T-helper 1 cell treated with Interleukin-12 subunit alpha and Interleukin-12 subunit beta and Interleukin-4 antibody, amounts not matched to agents 30 μg/mL and 1 μg/mL, for 36 hours (primary cell): ENCODE measurements around the gene MPC1.

ENCODE experiments used
- H3K27ac Mint-ChIP-seq: one replicate; pipeline ENCODE4 v1.8.0; 2021; ENCODE audit warnings: mild to moderate bottlenecking, mixed read lengths
- H3K27me3 Mint-ChIP-seq: one replicate; pipeline ENCODE4 v1.8.0; 2021; ENCODE audit warnings: low read depth, mixed read lengths
- H3K36me3 Mint-ChIP-seq: one replicate; pipeline ENCODE4 v1.8.0; 2021; ENCODE audit warnings: low read depth, mixed read lengths
- H3K4me1 Mint-ChIP-seq: one replicate; pipeline ENCODE4 v1.8.0; 2021; ENCODE audit warnings: low read depth, mixed read lengths
- H3K4me3 Mint-ChIP-seq: one replicate; pipeline ENCODE4 v1.8.0; 2021; ENCODE audit warnings: mild to moderate bottlenecking, moderate library complexity, mixed read lengths
- H3K9me3 Mint-ChIP-seq: one replicate; pipeline ENCODE4 v1.8.0; 2021; ENCODE audit warnings: mixed read lengths

MPC1 gene

DNA sequence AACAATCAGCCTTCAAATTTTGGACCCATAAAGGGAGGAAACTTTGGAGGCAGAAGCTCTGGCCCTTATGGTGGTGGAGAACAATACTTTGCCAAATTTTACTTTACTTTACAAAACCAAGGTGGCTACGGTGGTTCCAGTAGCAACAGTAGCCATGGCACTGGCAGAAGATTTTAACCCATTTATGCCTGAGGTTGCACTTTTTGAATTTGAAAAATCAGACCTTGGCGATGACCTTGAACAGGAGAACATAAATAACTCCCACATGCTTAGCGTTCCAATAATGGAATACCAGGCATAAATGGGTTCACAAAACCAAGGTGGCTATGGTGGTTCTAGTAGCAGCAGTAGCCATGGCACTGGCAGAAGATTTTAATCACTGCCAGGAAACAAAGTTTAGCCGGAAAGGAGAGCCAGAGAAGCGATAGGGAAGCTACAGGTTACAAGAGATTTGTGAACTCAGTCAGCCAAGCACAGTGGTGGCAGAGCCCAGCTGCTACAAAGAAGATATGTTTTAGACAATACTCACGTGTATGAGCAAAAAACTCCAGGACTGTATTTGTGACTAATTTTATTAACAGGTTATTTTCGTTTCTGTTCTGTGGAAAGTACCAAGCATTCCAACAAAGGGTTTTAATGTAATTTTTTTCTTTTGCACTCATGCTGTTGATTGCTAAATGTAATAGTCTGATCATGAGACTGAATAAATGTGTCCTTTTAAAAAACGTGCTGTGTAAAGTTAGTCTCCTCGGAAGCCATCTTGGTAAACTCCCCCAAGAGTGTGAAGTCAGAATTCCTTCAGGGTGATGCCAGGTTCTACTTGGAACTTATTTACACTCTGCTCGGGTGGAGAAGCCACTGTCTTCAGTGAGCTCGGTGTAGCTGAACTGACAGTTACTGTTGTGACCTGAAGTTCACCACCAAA lies 47.1 kb downstream of the MPC1 start:
- Mint-ChIP-seq H3K4me1 (peaks cover 33% of the 10 kb centered on the region), H3K27ac (no peak overlapping the region), H3K4me3 (no peak overlapping the region), H3K36me3 (peaks cover 37% of the 10 kb centered on the region), H3K27me3 (no peaks in the 10 kb centered on the region), H3K9me3 (no peaks in the 10 kb centered on the region)

DNA sequence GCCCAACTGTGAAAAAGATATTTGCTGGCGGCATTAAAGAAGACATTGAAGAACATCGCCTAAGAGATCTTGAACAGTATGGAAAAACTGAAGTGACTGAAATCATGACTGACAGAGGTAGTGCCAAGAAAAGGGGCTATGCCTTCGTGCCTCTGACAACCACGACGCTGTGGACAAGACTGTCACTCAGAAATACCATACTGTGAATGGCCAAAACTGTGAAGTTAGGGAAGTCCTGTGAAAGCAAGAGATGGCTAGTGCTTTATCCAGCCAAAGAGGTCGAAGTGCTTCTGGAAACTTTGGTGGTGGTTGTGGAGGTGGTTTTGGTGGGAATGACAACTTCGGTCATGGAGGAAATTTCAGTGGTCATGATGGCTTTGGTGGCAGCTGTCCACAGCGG lies 47.9 kb downstream of the MPC1 start:
- Mint-ChIP-seq H3K27me3 (no peaks in the 10 kb centered on the region), H3K36me3 (peaks cover 37% of the 10 kb centered on the region), H3K4me1 (peaks cover 33% of the 10 kb centered on the region), H3K9me3 (no peaks in the 10 kb centered on the region), H3K4me3 (no peak overlapping the region), H3K27ac (no peak overlapping the region)

GRCh38 chr6:166333172-166333995 lies 49.4 kb downstream of the MPC1 start:
- H3K4me1 Mint-ChIP-seq: peaks cover 33% of the 10 kb centered on the region
- H3K27ac Mint-ChIP-seq: peak overlapping the region; percentile 50
- H3K36me3 Mint-ChIP-seq: peaks cover 44% of the 10 kb centered on the region
- H3K27me3 Mint-ChIP-seq: no peaks in the 10 kb centered on the region
- H3K9me3 Mint-ChIP-seq: no peaks in the 10 kb centered on the region
- H3K4me3 Mint-ChIP-seq: peak overlapping the region; percentile 41

DNA sequence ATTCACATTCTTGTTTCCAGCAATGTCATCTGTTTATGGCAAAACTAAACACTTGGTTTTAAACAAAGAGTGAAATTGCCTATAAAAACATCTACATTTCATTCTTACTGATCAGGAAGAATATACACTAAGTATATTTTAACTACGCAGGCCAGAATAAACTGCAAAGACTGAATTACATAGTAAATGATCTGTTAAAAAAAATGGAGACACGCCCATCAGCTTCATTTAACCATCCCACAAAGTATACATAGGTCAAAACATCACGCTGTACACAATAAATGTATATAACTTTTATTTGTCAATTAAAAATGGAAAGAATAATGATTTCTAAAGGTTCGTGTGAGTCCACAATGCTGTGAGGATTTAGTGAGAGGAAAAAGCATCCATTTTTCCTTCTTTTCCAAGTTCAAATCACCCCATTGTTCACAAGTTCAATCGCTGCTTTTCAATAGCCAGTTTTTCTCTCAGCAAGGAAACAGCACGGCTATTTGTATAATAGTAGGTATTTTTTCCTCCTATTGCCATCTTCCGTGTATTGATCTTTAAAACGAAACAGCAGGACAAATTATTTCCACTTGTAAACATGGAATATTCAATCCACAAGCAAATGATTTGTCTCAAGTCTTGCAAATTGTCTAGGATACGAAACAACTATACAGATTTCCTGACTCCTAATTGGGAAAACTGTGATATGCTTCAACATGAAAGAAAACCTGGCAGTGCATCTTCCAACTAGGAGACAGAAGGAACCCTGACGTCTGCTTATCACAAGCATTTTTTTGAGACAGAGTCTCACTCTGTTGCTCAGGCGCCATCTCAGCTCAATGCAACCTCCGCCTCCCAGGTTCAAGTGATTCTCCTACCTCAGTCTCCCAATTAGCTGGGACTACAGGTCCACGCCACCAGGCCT lies 51.0 kb downstream of the MPC1 start:
- H3K4me1 Mint-ChIP-seq: peaks cover 28% of the 10 kb centered on the region
- H3K9me3 Mint-ChIP-seq: no peaks in the 10 kb centered on the region
- H3K27ac Mint-ChIP-seq: no peak overlapping the region
- H3K27me3 Mint-ChIP-seq: no peaks in the 10 kb centered on the region
- H3K36me3 Mint-ChIP-seq: peaks cover 46% of the 10 kb centered on the region
- no peak overlapping the region for H3K4me3 Mint-ChIP-seq

GRCh38 chr6:166330612-166331011 lies 52.1 kb downstream of the MPC1 start:
- no peaks in the 10 kb centered on the region for H3K9me3 Mint-ChIP-seq
- no peaks in the 10 kb centered on the region for H3K27me3 Mint-ChIP-seq
- H3K4me1 Mint-ChIP-seq: peaks cover 32% of the 10 kb centered on the region
- no peak overlapping the region for H3K4me3 Mint-ChIP-seq
- H3K36me3 Mint-ChIP-seq: peaks cover 44% of the 10 kb centered on the region
- H3K27ac Mint-ChIP-seq: no peak overlapping the region

DNA sequence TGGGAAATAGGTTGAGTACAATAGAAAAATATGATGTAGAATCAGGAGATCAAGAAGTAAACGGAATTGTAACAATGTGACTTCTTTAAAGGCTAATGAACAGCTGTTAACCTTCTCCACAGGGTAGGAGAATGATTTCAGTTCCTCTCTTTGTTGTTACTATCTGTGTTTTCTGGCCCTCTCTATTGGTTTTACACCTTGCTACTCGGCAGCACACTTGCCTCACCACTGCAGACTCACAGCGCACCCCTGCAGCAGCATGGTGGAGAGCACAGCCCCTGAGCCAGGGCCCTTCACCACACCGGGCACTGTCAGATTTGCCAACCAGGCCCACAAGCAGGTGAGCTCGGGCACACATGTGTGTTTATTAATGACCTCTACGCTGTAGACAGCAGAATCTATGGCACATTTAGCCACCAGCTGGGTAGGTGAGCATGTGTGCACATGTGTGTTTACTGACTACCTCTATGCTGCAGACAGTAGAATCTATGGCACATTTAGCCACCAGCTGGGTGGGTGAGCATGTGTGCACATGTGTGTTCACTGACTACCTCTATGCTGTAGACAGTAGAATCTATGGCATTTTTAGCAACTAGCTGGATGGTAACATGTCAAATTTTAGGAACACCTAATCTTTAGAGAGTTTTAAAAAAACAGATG lies 57.2 kb downstream of the MPC1 start:
- no peaks in the 10 kb centered on the region for H3K9me3 Mint-ChIP-seq
- peaks cover 6% of the 10 kb centered on the region for H3K4me1 Mint-ChIP-seq
- no peaks in the 10 kb centered on the region for H3K27me3 Mint-ChIP-seq
- H3K4me3 Mint-ChIP-seq: no peak overlapping the region
- H3K36me3 Mint-ChIP-seq: peaks cover 31% of the 10 kb centered on the region
- H3K27ac Mint-ChIP-seq: no peak overlapping the region

GRCh38 chr6:166323395-166323794 lies 59.3 kb downstream of the MPC1 start:
- H3K27ac Mint-ChIP-seq: no peak overlapping the region
- H3K36me3 Mint-ChIP-seq: peaks cover 26% of the 10 kb centered on the region
- no peaks in the 10 kb centered on the region for H3K9me3 Mint-ChIP-seq
- H3K4me1 Mint-ChIP-seq: peaks cover 6% of the 10 kb centered on the region
- no peaks in the 10 kb centered on the region for H3K27me3 Mint-ChIP-seq
- H3K4me3 Mint-ChIP-seq: no peak overlapping the region

DNA sequence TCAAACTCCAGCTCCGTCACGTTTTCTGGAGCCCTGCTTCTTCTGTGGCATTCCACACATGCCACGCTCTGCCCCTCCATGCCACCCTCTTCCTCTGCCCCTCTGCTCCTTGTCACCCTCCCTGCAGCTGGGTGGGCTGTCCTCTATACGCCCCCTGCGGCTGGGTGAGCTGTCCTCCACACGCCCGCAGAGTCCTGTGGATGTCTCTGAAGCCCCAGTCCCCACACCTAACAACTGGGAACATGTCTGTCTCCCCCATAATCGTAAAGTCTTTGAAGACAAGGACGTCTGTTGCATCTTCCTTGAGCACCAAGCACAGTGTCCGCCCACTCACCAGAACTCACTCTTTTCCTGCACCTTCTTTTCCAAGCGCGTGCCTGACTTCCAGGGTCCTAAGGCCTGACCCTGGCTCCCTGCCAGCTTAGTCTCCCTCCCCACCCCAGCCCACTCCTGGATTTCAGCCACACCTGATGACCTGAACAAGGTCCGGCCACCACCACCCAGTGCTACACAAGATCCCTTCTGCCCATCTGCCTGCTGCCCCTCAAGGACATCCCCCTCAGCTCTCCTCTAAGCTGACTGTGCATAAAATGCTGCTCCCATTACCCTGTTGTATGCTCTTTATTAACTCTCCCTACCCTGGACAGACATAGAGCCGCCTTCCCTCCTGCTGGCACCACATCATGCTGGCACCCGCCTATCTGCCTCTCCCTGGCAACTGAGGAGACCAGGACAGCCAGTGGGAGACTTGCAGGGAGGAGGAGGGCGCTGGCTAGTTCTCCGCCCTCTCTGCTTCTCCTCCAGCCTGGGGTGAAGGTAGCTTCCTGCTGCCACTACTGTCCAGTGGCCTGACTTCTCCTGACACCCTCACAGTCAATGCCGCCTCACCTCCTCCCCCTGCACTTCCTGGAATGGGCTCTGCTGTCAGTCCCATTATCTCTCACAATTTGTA lies 63.8 kb downstream of the MPC1 start:
- no peaks in the 10 kb centered on the region for H3K4me1 Mint-ChIP-seq
- peaks cover 6% of the 10 kb centered on the region for H3K27me3 Mint-ChIP-seq
- H3K27ac Mint-ChIP-seq: no peak overlapping the region
- no peak overlapping the region for H3K4me3 Mint-ChIP-seq
- H3K36me3 Mint-ChIP-seq: peaks cover 5% of the 10 kb centered on the region
- no peaks in the 10 kb centered on the region for H3K9me3 Mint-ChIP-seq

DNA sequence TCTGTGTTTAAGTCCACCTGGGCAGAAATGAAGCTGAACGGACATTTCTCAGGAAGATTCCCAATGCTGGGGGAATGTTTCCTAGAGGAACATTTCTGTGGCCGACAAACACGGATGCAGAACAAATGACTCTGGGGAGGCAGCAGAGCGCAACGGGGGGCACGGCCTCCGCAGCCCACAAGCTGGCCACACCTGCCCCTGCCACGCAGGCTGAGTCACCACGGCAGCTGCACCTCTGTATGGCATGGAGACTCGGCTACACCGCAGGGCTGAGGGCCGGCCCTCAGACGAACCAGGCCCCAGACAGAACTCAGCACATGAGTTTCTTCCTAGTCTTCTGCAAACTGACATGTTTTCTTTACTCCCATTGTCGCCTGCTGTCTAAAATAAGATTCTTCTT lies 64.5 kb downstream of the MPC1 start:
- Mint-ChIP-seq H3K9me3 (no peaks in the 10 kb centered on the region), H3K36me3 (peaks cover 4% of the 10 kb centered on the region), H3K4me3 (no peak overlapping the region), H3K27me3 (peaks cover 6% of the 10 kb centered on the region), H3K27ac (no peak overlapping the region), H3K4me1 (no peaks in the 10 kb centered on the region)

GRCh38 chr6:166317261-166318212 lies 65.2 kb downstream of the MPC1 start:
- Mint-ChIP-seq H3K27me3 (peaks cover 6% of the 10 kb centered on the region), H3K9me3 (no peaks in the 10 kb centered on the region), H3K4me1 (no peaks in the 10 kb centered on the region), H3K36me3 (peaks cover 2% of the 10 kb centered on the region), H3K4me3 (no peak overlapping the region), H3K27ac (no peak overlapping the region)

DNA sequence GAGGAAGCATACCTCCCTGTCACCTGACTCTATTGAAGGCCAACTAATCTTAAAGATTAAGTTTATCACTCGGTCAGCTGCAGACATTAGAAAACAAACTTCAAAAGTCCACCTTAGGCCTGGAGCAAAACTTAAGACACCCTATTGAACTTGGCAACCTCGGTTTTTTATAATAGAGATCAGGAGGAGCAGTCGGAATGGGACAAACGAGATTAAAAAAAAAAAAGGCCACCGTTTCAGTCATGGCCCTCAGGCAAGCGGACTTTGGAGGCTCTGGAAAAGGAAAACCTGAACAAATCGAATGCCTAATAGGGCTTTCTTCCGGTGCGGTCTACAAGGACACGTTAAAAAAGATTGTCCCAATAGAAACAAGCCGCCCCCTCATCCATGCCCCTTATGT lies 67.3 kb downstream of the MPC1 start:
- H3K36me3 Mint-ChIP-seq: peaks cover 2% of the 10 kb centered on the region
- H3K27ac Mint-ChIP-seq: no peak overlapping the region
- no peaks in the 10 kb centered on the region for H3K4me1 Mint-ChIP-seq
- peaks cover 11% of the 10 kb centered on the region for H3K27me3 Mint-ChIP-seq
- H3K4me3 Mint-ChIP-seq: no peak overlapping the region
- no peaks in the 10 kb centered on the region for H3K9me3 Mint-ChIP-seq
